ENCODE measurements around the gene KRT78. TPM values are rescaled to one million over a fixed set of nuclear protein-coding genes. Genes with fewer than 3 reads are reported as not detected.

KRT78 gene
- total RNA-seq, 1 experiment from 2014 or later, result not detected

GRCh38 chr12:52818887-52819420, 29.8 kb downstream of the KRT78 start:
- H3K36me3 Mint-ChIP-seq, result no peaks in the 10 kb centered on the region
- POLR2A ChIA-PET, result interaction anchor here (0.5 kb wide), 1 partner anchor 14 kb away, joined by 4 read pairs; no protein-coding TSS in a partner anchor
- H3K27me3 Mint-ChIP-seq (ENCODE audit: low read depth), result no peaks in the 10 kb centered on the region
- no peaks in the 10 kb centered on the region for H3K4me1 Mint-ChIP-seq
- CTCF ChIA-PET, result no interaction called here
- ATAC-seq (no peak), DNase-seq (ENCODE audit: low spot score) (no peak)
- no peak overlapping the region for H3K4me3 Mint-ChIP-seq
- H3K9me3 Mint-ChIP-seq, result no peaks in the 10 kb centered on the region
- no peak overlapping the region for H3K27ac Mint-ChIP-seq
- TF ChIP-seq ELF4 (CRISPR knock-in tag; IDR thresholded peaks at IDR 0.05; ENCODE audit: low read depth) (no peak), ZNF317 (CRISPR knock-in tag; IDR thresholded peaks at IDR 0.05; ENCODE audit: borderline replicate concordance, low read depth) (no peak), ATF3 (CRISPR knock-in tag; conservative IDR thresholded peaks at IDR 0.05) (no peak), JUN (CRISPR knock-in tag; IDR thresholded peaks at IDR 0.05) (no peak), TP53 (CRISPR knock-in tag; IDR thresholded peaks at IDR 0.05) (no peak), ZNF416 (CRISPR knock-in tag; IDR thresholded peaks at IDR 0.05) (no peak), ZNF396 (CRISPR knock-in tag; IDR thresholded peaks at IDR 0.05; ENCODE audit: borderline replicate concordance) (no peak), USF1 (CRISPR knock-in tag; IDR thresholded peaks at IDR 0.05) (no peak), KAT7 (CRISPR knock-in tag; IDR thresholded peaks at IDR 0.05; ENCODE audit: borderline replicate concordance) (no peak), SP1 (CRISPR knock-in tag; conservative IDR thresholded peaks at IDR 0.05) (no peak), STAT6 (CRISPR knock-in tag; conservative IDR thresholded peaks at IDR 0.05; ENCODE audit: low read depth) (no peak), ARID4B (CRISPR knock-in tag; IDR thresholded peaks at IDR 0.05; ENCODE audit: borderline replicate concordance) (no peak), OVOL2 (CRISPR knock-in tag; IDR thresholded peaks at IDR 0.05; ENCODE audit: borderline replicate concordance) (no peak), ZNF281 (CRISPR knock-in tag; IDR thresholded peaks at IDR 0.05) (no peak), ATF6 (CRISPR knock-in tag; IDR thresholded peaks at IDR 0.05) (no peak), E2F4 (CRISPR knock-in tag; IDR thresholded peaks at IDR 0.05; ENCODE audit: borderline replicate concordance, low read depth) (no peak), NFYB (CRISPR knock-in tag; conservative IDR thresholded peaks at IDR 0.05; ENCODE audit: low read depth) (no peak), ZNF512 (CRISPR knock-in tag; IDR thresholded peaks at IDR 0.05; ENCODE audit: borderline replicate concordance) (no peak), CTCF (IDR thresholded peaks at IDR 0.05) (no peak)

Measured in WTC11 (cell line).